ENCODE results near the gene GPATCH4.
"Not testable (repeated sequence)": the region's sequence is repeated elsewhere in the genome, so short reads cannot be mapped to it uniquely, and the experiment has no call there.

Gene GPATCH4

DNA sequence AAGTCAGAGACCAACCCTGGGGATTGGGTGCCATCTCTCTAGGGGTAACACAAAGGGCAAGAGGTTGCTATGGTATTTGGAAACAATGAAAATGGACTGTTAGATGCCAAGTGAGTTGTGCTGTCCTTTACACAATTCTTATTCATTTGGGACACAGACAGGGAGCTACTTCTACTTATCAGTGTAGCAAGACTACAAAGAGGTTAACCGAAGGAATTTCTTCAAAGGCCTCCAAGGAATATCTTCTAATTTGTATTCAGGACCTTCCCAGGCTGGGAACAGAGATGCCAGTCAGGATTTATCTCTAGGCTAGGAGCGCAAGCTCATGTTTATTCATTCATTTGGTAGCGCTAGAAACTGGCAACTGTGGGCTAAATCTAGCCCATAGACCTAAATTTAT is 7.1 kb downstream of the GPATCH4 start:
- no peak for DNase-seq

DNA sequence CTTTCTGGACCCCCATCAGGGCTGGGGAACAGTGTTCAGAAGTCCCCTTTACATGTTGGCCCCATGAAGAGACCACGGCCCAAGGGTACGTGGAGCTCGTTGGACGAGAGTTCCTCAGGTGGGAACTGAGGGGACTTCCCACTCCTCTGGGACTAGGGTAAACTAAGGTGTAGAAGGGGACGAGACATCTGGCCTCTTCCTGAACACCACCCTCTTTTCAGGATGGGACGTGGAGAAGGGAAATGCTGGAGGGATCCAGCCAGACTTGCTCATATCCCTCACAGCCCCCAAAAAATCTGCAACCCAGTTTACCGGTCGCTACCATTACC is 7.7 kb downstream of the GPATCH4 start:
- no peak for DNase-seq

DNA sequence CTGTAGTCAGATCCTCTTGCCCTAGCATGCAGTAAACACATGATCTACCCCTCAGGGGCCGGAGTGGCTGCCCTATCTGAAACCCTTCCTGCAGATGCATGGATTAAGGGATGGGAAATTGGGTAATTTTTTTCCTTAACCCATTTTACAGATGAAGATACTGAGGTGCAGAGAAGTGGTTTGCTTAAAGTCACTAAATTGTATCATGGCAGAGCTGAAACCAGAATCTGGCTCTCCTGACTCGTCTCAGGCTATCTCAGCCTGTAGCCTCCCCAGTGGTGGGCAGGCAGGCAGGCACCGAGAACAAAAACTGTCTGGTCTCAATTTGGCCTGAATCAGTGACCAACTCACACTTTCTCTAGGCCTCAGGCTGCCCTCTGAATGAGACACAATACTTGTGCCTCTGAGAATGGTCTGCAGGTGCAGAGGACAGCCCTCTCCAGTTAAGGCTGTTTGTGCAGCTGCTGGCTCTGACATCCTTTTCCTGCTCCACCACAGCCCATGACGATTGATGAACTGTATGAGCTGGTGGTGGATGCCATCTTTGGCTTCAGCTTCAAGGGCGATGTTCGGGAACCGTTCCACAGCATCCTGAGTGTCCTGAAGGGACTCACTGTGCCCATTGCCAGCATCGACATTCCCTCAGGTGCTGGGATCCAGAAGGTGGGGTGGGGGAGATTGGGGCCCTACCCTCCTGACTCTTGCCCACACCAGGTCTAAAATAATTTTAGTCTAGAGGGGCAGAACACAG is 8.2 kb downstream of the GPATCH4 start:
- DNase-seq = no peak

DNA sequence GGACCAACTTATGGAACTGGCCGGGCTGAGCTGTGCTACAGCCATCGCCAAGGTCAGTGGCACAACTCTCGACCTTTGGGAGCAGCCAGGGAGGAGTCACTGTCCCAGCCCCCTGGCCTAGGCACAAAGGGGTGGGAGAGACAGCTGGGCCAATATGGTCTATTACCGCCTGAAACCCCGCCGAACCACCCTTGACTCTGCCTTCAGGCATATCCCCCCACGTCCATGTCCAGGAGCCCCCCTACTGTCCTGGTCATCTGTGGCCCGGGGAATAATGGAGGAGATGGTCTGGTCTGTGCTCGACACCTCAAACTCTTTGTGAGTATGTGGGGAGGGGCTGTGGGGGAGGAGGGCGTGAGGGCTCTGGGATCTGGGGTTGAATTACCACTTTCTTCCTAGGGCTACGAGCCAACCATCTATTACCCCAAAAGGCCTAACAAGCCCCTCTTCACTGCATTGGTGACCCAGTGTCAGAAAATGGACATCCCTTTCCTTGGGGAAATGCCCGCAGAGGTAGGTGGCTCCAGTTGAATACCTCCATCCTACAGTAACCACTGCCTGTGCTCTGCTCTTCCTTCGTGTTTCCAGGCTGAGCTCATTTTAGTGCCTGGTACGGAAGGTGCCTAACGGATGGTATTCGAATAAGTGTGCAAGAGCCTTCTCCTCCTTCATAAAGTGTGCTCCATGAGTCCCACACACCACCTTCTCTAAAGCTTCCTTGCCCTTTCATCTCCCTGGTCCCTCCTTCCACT is 8.9 kb downstream of the GPATCH4 start:
- no peak for DNase-seq

DNA sequence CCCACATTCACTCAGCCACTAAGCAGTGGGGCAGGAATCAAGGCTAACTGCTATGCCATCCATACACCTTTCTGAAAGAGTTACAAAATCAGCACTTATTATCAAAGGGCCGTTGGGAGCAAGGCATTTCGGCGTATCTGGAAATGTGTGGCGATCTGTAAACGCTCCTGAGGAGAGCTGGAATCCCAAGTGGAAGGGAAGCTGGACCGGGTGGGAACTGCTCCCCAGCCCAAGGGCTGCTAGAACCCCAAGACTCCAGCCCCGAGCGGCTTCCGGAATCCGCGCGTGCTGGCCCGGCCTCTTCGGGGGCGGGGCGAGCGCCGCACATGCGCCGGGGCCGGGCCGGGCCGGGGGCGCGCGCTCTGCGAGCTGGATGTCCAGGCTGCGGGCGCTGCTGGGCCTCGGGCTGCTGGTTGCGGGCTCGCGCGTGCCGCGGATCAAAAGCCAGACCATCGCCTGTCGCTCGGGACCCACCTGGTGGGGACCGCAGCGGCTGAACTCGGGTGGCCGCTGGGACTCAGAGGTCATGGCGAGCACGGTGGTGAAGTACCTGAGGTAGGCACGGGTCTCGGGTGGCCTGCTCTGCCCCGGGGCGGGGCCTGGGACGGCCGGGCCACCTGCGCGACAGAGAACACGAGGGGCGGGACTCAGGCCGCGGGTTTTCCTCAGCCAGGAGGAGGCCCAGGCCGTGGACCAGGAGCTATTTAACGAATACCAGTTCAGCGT is 9.7 kb downstream of the GPATCH4 start, which contains the start of gene NAXE:
NAXE (plus strand) TSS at position 345 of the 726 bp plus-strand sequence; CDS start at position 374, 29 bp downstream.
- peak; percentile 47 for DNase-seq

DNA sequence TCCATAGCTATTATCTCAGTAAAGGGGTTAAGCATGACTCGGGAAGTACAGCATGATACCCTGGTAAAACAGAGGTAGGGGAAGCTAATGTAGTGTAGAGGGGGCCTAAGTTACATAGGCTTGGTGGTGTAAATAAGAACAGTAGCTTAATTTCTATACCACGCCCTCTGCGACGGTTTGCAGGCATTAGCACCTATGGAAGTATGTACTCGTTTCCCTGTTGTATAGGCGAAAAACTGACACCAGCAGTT is 10.2 kb downstream of the GPATCH4 start:
- DNase-seq = no peak

DNA sequence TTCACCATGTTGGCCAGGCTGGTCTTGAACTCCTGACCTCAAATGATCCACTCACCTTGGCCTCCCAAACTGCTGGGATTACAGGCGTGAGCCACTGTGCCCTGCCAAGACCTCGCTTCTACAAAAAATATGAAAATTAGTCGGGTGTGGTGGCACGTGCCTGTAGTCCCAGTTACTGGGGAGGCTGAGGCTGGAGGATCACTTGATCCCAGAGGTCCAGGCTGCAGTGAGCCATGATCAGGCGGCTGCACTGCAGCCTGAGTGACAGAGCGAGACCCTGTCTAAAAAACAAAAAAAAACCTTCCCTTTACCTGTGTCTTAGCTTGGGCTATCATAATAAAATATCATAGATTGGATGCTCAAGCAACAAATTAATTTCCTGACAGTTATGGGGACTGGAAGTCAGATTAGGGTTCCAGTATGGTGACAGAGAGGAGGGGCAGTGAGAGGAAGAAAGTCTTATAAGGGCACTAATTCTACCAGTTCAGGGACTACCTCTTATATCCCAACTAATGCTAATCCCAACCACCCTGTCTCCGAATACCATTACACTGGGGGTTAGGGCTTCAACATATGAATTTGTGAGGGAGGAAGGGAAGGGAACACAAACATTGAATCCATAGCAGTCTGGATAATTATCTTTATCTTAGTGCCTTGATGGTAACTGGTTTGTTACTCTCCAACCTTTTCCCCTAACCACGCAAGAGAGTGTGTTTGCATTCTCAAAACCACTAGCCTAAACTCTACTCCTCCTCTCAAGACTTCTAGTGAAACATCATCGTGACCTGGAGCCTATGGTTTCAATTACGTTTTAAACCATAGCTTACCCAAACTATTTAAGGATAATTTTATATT is 10.7 kb downstream of the GPATCH4 start:
- no peak for DNase-seq

DNA sequence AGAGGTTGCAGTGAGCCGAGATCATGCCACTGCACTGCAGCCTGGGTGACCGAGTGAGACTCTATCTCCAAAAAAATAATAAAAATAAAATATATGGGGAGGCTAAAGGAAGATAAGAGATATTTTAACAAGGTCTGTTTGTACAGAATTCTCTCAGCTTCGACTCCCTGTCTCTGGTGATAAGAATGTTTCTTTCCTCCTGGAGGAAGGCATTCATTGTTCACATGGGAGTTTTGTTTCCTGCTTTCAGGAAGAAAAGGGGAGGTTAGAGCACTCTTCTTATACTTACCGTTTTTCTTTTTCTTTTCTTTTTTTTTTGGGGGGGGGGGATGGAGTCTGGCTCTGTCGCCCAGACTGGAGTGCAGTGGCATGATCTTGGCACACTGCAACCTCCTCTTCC is 11.7 kb downstream of the GPATCH4 start:
- DNase-seq = no peak

DNA sequence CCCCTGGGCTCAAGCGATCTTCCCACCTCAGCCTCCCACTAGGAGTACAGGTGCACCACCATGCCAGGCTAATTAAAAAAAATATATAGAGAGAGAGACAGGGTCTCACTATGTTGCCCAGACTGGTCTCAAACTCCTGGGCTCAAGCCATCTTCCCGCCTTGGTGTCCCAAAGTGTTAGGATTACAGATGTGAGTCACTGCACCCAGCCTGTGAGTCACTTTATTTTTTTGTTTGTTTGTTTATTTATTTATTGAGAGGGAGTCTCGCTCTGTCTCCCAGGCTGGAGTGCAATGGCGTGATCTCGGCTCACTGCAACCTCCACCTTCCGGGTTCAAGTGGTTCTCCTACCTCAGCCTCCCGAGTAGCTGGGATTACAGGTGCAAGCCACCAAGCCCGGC is 13.4 kb downstream of the GPATCH4 start:
- not testable (repeated sequence) for DNase-seq

DNA sequence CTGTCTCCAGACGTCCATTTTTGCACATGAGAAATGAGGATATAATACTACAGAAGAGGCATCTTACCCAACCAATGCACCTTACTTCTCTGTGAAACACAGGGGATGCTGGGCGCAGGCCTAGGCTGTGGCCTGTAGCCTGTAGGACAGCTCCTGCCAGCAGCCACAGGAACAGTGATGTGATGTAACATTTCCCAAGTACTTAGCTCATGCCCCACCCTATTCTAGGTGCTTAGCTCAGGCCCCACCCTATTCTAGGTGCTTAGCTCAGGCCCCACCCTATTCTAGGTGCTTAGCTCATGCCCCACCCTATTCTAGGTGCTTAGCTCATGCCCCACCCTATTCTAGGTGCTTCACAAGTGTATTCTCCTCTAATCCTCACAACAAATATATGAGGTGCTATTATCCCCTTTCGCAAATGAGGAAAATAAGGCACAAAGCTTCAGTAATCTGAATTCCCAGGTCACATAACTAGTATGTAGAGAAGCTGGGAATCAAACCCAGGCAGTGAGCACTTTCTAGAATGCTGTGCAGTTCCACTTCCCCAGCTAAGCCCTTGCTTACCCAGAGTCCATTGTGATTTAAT is 14.3 kb downstream of the GPATCH4 start:
- DNase-seq = no peak

DNA sequence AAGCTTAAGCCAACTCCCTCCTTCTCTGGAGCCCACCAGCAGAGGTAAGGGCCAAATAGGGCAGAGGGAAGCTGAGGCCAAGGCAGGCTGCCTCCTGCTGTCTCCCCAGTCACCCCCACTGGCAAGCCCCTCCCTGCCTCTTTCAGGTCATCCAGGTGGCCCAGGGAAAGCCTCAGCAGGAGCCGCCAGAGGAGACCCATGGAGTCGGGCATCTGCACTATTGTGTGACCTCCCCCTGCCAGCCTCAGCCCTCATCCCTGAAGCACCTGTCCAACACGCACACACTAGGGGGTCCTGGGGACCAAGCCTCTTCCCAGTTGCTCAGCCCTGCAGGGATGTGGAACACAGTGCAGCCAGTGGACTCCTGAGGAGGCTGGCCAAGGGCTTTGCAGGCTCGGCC is 15.0 kb downstream of the GPATCH4 start:
- no peak for DNase-seq

DNA sequence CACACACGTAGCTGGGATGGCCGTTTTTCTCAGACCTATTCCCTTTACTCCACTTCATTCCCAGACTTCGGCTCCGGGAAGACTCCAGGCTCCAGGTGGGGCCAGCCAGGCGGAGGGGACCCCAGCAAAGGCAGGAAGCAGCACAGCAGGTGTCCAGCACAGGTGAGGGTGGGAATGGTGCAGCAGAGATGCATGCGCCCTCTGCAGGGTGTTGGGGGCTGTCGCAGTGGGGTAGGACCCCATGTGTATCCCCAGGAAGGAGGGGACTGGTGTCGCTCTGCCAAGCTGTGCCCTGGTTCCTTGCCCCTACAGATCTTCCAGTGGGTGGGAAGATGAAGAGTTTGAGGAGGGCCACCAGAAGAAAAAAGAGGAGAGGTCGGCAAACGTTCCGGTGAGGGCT is 16.5 kb downstream of the GPATCH4 start:
- no peak for DNase-seq

DNA sequence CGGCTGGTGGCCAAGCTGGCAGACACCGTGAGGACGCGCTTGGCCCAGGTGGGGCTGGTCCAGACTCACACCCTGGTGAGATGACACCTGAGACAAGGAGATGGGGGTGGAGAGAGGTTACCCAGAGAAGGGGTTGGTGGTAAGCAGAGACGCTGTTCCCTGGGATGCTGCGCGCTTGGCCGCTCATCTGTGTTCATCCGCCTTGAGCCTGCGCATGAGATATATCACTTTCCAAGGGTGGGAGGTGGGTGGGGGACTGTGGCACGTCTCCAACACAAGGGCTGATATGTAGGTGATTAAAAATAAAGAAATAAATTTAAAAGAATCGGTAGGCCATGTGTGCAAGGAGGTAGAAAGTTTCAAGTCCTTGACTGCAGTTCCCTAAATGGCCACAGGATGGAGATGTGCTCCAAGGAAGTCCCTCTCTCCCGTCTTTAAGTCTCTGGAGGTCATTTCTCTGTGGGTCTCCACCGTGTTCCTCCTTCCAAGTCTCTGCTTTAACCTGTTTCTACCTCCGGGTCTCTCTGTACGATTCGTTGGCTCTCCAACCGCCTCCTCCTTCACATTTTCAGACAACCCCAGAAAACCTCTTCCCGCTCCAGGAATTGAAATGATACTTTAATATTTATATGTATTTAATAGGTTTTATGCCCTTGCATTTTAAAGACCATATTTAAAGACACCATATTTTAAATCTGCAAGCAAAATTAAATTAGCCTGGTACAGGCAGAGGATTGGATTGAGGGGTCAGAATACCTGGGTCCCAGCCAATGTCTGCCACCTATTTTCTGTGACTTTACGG is 17.3 kb downstream of the GPATCH4 start:
- peak; percentile 75 for DNase-seq

DNA sequence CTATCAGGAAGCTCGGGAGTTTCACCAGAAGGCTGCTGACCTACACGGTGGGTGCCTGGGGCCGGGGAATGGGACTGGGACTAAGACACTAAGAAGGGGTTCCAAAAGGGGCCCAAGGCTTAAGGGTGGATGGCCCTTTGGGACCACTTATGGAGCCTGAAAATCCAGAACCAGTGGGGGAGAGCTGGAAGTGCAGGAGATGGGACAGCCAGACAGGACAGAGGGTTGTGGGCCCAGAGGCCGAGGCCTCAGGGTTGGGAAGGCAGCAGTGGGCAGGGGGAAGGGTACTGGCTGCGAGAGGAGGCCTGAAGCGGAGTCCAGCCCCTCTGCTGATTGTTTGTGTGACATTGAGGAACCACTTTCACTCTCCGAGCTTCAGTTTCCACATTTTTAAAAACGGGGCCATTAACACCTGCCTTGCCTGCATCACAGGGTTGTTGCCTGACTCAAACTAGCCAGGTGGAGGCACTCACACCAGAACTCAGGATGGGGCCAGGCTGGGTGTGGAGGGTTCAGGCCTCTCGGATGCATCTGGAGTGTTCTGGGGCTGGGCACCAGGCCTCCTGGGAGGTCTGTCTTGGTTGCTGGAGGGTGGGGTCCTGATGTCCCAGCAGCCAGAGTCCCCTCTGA is 18.8 kb downstream of the GPATCH4 start:
- no peak for DNase-seq

DNA sequence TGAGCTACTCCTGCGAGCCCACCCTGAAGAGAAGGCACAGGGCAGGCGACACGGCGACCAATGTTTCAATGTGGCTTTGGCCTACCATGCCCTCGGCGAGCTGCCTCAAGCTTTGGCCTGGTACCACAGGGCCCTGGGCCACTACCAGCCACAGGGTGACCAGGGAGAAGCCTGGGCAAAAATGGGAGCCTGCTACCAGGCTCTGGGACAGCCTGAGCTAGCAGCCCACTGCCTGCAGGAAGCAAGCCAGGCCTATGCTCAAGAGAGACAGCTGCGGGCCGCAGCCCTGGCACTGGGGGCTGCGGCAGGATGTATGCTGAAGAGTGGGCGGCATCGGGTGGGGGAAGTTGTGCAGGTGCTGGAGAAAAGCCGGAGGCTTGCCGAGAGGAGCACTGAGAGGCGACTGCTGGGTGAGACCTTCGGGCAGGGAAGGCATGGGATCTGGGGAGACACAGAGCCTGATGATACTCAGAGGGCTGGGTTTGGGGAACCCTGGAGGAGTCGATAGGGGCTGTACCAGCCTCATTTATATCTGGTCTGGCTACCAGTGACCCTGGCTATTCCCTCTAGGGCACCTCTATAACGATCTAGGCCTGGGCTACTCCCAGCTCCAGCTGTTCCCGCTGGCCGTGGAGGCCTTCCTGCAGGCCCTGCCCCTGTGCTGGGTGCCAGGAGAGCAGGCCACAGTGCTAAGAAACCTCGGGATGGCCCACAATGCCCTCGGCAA is 19.5 kb downstream of the GPATCH4 start:
- DNase-seq = no peak

DNA sequence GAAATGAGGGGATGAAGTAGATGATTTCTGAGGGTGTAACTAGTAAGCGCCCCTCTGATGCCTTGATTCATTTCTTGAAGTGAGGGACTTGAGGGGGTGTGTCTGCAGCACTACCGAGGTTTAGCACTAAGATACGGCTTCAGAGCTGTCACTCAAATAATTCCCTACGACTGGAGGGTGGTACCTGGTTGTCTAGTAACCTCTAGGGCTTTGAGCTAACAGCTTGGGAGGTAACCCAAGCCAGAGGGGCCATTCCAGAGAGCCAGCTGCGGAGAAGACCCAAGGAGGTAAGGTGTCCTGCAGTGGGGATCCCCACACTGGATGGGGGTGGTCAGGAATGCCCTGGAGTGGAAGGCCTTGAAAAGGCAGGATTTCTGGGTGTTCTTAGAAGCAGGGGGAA is 21.8 kb downstream of the GPATCH4 start, which contains the start of gene TTC24:
TTC24 (plus strand) TSS at position 252 of the 400 bp plus-strand sequence. CDS start 1,642 bp downstream, outside the sequence.
- no peak for DNase-seq

DNA sequence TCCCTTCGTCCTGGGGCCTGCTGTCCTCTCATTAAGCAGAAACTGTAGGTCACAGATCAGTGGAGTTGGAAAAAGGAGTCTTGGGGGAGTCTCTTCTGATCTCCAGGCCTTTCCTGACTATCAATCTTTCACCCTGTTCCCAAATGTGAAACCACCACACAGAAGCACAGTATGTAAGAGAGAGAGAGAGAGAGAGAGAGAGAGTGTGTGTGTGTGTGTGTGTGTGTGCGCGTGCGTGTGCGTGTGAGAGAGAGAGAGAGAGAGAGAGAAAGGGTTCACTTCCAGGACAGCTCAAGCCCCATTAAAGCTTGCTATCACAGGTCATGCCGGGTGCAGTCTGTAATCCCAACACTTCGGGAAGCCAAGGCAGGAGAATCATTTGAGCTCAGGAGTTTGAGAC is 23.2 kb downstream of the GPATCH4 start:
- DNase-seq = no peak

DNA sequence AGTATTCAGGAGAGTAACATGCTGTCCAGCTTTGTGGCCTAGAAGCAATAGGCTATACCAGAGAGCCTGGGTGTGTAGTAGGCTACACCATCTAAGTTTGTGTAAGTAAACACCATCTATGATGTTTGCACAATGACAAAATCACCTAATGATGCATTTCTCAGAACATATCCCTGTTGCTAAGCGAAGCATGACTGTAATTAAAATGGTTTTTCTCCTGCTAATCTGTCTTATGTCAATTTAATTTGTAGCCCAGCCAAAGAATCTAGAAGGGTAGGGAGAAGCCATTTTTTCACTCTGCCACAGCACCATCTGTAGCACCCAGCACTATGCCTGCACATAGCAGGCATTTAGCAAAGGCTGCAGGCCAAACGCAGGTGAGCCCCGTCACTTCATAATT is 23.7 kb downstream of the GPATCH4 start:
- DNase-seq = no peak

DNA sequence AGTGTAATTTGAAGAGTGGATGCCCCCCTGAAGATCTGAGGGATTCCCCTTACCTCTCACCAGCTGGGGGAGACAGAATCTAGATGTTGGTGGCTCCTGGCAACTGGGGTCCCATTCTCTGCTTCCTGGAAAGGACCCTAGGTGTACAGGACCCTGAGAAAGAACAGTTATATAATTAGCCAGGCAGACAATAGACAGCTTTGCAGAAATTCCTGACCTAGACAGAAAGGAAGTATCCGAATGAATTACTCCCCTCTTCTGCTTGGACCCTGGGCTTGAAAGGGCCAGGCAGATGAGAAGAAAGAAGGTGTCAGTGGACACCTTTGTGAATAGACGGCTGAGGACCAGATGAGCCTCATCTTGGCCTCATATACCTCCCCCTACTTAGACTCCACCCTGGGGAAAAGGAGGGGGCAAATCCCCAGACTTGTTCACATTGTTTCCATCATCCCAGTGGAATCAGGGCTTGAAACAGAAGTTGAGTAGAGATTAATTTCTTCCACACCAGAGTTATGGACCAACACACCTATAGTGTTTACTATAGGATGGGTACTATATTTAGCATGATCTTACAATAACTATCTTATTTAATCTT is 27.1 kb downstream of the GPATCH4 start:
- DNase-seq = no peak

DNA sequence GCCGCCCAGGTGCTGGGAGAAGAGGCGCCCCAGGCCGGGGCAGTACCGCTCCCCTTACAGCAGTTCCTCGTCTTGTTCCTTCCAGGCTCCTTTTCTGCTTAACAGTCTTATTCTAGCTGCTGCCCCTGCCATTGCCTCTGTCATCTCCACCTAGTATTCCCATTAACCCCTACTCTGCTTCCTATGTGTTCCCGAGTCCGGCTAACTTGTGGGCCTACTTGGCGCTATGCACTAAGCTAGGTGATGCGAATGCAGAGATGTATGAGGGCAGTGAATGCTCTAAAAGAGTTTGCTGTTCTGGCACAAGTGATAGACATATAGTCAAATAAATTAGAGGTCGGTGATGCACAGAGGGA is 28.6 kb downstream of the GPATCH4 start:
- DNase-seq = no peak

Data from DMS79 (cell line).